Body of pancreas (tissue), 4 donors: ENCODE results near the gene P2RX5. TPM values are rescaled to one million over a fixed set of nuclear protein-coding genes. Genes with fewer than 3 reads are reported as not detected.
"Not testable (repeated sequence)": the region's sequence is repeated elsewhere in the genome, so short reads cannot be mapped to it uniquely, and the experiment has no call there.

Experiments used
- ATAC-seq: fragments of 150-250 bp; one replicate; pipeline ENCODE4 v1.9.1; 2016
- DNase-seq, 4 donors: peaks; one replicate each; pipeline ENCODE4 v3.0.0-alpha.2; 2019
- H3K27ac ChIP-seq, 4 donors: fragments of 200-600 bp; sonication (generic); 1 replicate in 3 of 4; 2 replicates in 1 of 4; pipeline versions ENCODE4 v1.5.1 to v1.6.1; 2016 to 2019; ENCODE audit warnings: mild to moderate bottlenecking in 1 of 4, mixed read lengths in 1 of 4, moderate library complexity in 1 of 4
- H3K27me3 ChIP-seq, 2 donors: fragments of 200-600 bp; sonication (generic); one replicate each; pipeline ENCODE4 v1.6.0; 2016; ENCODE audit warnings: mild to moderate bottlenecking in 1 of 2
- H3K36me3 ChIP-seq, 2 donors: fragments of 200-600 bp; sonication (generic); replicated peaks in 1 of 2; 2 replicates each; pipeline ENCODE4 v1.5.1; 2016; ENCODE audit warnings: low read depth in 2 of 2; ENCODE audit not compliant: insufficient read depth in 1 of 2
- H3K4me1 ChIP-seq: fragments of 200-600 bp; sonication (generic); one replicate; pipeline ENCODE4 v1.6.0; 2016
- H3K4me3 ChIP-seq, 2 donors: fragments of 200-600 bp; sonication (generic); 1 replicate in 1 of 2; 2 replicates in 1 of 2; pipeline ENCODE4 v1.5.1; 2016 to 2019
- H3K9me3 ChIP-seq, 3 donors: fragments of 200-600 bp; sonication (generic); 1 replicate in 2 of 3; 2 replicates in 1 of 3; pipeline ENCODE4 v1.5.1; 2016
- POLR2A ChIP-seq, 3 donors: fragments of 450-650 bp; IDR thresholded peaks; one replicate each; pipeline ENCODE4 v1.6.1; 2016; ENCODE audit warnings: antibody characterized with exemption in 3 of 3, mild to moderate bottlenecking in 2 of 3
- WGBS, 2 donors: methylation state at CpG; one replicate each; pipeline ENCODE4 v1.1.5; 2017; 5-methylcytosine and 5-hydroxymethylcytosine counted together
- intact Hi-C: fragments of 100-400 bp; cut with DNase I; formaldehyde crosslinking; loops from one replicate; pipeline ENCODE4 v1.15.1; 2023
- total RNA-seq, 2 donors: library from RNA; depleted of rRNA; stranded (reverse); fragments of >200 nt; gene quantifications; one replicate each; pipeline ENCODE4 v1.1.0, GENCODE V29; 2016
- TF ChIP-seq, protein P1 (sequence below), 7 experiments: fragments of 450-650 bp in 4 of 7; fragments of 200-600 bp in 3 of 7; sonication (generic) in 3 of 7; IDR thresholded peaks; one replicate each; pipeline ENCODE4 v1.5.1; 2016 to 2019; ENCODE audit warnings: antibody characterized with exemption in 7 of 7

Gene P2RX5
- total RNA-seq, 2 donors from 2014 or later: 0.52 to 0.99 TPM

DNA sequence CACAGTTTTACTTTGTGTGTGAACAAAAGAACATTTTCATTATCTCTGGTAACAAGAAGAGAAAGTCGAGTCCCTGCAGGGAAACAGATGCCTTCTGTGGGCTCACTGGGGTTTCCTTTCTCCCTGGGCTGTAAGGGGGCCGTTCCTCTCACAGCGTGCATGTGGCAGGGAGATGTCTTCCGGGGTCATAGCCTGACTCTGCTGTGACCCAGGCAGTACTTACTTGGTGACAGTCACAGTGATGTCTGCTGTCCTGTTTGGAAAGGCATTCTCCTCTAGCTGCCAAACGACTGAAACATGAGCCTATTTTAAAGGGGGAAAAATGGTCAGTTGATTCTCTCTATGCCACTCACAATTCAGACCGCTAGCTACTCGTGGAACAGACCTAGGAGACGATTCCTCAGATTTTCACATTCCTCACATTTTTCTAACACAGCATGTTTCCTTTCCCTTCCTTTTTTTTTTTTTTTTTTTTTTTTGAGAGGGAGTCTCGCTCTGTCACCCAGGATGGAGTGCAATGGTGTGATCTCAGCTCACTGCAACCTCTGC lies 35.0 kb upstream of the P2RX5 start:
- intact Hi-C loops: loop anchor here (10.0 kb wide), 1 partner anchor 94 kb away; no protein-coding TSS in a partner anchor
- no peaks in the 10 kb centered on the region for H3K9me3 ChIP-seq
- 44 to 46% methylated on average over 8 to 9 of the region's 9 CpGs for WGBS, 2 donors
- ATAC-seq: no peak
- no peaks in the 10 kb centered on the region for H3K4me1 ChIP-seq
- H3K27me3 ChIP-seq: no peaks in the 10 kb centered on the region
- no peak for DNase-seq
- H3K27ac ChIP-seq: no peak overlapping the region
- H3K36me3 ChIP-seq: no peaks in the 10 kb centered on the region
- no peak for TF ChIP-seq POLR2A (IDR thresholded peaks at IDR 0.05)
- TF ChIP-seq, protein P1, sequence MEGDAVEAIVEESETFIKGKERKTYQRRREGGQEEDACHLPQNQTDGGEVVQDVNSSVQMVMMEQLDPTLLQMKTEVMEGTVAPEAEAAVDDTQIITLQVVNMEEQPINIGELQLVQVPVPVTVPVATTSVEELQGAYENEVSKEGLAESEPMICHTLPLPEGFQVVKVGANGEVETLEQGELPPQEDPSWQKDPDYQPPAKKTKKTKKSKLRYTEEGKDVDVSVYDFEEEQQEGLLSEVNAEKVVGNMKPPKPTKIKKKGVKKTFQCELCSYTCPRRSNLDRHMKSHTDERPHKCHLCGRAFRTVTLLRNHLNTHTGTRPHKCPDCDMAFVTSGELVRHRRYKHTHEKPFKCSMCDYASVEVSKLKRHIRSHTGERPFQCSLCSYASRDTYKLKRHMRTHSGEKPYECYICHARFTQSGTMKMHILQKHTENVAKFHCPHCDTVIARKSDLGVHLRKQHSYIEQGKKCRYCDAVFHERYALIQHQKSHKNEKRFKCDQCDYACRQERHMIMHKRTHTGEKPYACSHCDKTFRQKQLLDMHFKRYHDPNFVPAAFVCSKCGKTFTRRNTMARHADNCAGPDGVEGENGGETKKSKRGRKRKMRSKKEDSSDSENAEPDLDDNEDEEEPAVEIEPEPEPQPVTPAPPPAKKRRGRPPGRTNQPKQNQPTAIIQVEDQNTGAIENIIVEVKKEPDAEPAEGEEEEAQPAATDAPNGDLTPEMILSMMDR (IDR thresholded peaks at IDR 0.05): no peak
- no peak overlapping the region for H3K4me3 ChIP-seq

DNA sequence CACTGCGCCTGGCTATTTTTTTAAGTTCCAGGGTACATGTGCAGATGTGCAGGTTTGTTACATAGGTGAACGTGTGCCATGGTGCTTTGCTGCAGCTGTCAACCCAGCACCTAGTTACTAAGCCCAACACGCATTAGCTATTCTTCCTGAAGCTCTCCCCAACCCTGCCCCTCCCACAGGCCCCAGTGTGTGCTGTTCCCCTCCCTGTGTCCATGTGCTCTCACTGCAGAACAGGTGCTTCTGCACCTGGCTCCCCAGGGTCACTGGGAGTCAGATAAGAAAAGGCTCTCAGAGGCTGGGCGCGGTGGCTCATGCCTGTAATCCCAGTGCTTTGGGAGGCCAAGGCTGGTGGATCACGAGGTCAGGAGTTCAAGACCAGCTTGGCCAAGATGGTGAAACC lies 33.9 kb upstream of the P2RX5 start:
- DNase-seq: no peak
- Histone ChIP-seq H3K27ac (no peak overlapping the region), H3K4me3 (no peak overlapping the region), H3K36me3 (no peaks in the 10 kb centered on the region), H3K9me3 (no peaks in the 10 kb centered on the region), H3K27me3 (no peaks in the 10 kb centered on the region), H3K4me1 (no peaks in the 10 kb centered on the region)
- no peak for TF ChIP-seq POLR2A (IDR thresholded peaks at IDR 0.05)
- TF ChIP-seq, protein P1 (IDR thresholded peaks at IDR 0.05): no peak
- intact Hi-C loops: loop anchor here (10.0 kb wide), 1 partner anchor 95 kb away; no protein-coding TSS in a partner anchor
- no peak for ATAC-seq
- WGBS, 2 donors: 51 to 66% methylated on average over 4 to 6 of the region's 6 CpGs

DNA sequence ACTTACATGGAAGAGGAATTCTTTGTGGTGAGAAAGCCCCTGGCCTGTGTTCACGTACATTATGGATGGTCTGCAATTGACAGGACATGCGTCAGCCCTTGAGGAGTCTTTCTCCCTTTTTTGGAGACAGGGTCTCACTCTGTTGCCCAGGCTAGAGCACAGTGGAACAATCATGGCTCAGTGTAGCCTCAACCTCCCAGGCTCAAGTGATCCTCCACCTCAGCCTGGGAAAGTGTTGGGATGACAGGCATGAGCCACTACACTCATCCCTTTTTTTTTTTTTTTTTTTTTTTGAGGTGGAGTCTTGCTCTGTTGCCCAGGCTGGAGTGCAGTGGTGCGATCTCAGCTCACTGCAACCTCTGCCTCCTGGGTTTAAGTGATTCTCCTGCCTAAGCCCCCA lies 32.1 kb upstream of the P2RX5 start:
- H3K9me3 ChIP-seq, intact Hi-C loops, H3K27ac ChIP-seq, H3K36me3 ChIP-seq, H3K4me1 ChIP-seq, ATAC-seq, H3K27me3 ChIP-seq, H3K4me3 ChIP-seq, DNase-seq: not testable (repeated sequence)
- 94 to 95% methylated on average over 3 of the region's 3 CpGs for WGBS, 2 donors

DNA sequence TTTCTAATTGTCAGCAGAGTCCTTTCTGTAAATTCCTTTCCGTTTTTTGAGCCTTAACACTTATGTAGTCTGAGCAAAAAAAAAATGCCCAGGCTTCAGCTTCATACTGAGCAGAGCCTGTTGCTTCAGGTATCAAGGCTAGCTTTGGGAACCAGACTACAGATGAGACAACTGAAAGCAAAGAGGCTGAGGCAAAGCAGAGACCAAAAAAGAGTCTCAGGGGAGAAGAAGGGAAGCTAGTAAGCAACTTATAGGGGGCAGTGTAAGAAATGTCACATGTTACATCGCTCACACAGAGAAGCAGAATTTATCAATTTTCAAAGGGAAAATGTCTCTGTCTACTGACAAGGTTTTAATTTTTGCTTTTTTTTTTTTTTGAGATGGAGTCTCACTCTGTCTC lies 31.1 kb upstream of the P2RX5 start:
- intact Hi-C loops: no loop called here
- Histone ChIP-seq H3K36me3 (no peaks in the 10 kb centered on the region), H3K4me1 (peaks cover 19% of the 10 kb centered on the region), H3K4me3 (no peak overlapping the region), H3K27ac (no peak overlapping the region), H3K9me3 (no peaks in the 10 kb centered on the region), H3K27me3 (no peaks in the 10 kb centered on the region)
- TF ChIP-seq POLR2A (IDR thresholded peaks at IDR 0.05): no peak
- TF ChIP-seq, protein P1 (IDR thresholded peaks at IDR 0.05): no peak
- DNase-seq (no peak), ATAC-seq (no peak)
- WGBS, 2 donors: 27 to 85% methylated on average over 2 of the region's 2 CpGs

DNA sequence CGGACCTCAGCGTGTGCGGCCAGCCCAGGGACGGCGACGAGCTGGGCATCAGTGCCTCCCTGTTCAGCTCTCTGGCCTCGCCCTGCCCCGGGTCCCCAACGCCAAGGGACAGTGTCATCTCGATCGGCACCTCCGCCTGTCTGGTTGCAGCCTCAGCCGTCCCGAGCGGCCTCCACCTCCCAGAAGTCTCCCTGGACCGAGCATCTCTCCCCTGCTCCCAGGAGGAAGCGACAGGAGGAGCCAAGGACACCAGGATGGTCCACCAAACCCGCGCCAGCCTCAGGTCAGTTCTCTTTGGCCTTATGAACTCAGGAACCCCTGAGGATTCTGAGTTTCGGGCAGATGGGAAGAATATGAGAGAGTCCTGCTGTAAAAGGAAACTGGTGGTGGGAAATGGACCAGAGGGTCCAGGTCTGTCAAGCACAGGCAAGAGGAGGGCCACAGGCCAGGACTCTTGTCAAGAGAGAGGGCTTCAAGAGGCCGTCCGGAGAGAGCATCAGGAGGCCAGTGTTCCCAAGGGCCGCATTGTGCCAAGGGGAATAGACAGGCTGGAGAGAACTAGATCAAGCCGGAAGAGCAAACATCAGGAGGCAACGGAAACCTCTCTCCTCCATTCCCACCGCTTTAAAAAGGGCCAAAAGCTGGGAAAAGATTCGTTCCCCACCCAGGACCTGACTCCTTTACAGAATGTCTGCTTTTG lies 28.6 kb upstream of the P2RX5 start:
- Histone ChIP-seq H3K36me3 (no peaks in the 10 kb centered on the region), H3K4me3 (peak overlapping the region; percentile 72 to 79), H3K27me3 (no peaks in the 10 kb centered on the region), H3K27ac (peak overlapping the region in 1 of 4 donors; percentile 61), H3K9me3 (no peaks in the 10 kb centered on the region), H3K4me1 (peaks cover 22% of the 10 kb centered on the region)
- intact Hi-C loops: no loop called here
- no peak for TF ChIP-seq POLR2A (IDR thresholded peaks at IDR 0.05)
- TF ChIP-seq, protein P1 (IDR thresholded peaks at IDR 0.05): no peak
- 14 to 31% methylated on average over 12 to 27 of the region's 27 CpGs for WGBS, 2 donors
- DNase-seq (peak in 1 of 4 donors; percentile 16), ATAC-seq (no peak)
